ENCODE measurements around the gene PTPRM.

Gene PTPRM

DNA sequence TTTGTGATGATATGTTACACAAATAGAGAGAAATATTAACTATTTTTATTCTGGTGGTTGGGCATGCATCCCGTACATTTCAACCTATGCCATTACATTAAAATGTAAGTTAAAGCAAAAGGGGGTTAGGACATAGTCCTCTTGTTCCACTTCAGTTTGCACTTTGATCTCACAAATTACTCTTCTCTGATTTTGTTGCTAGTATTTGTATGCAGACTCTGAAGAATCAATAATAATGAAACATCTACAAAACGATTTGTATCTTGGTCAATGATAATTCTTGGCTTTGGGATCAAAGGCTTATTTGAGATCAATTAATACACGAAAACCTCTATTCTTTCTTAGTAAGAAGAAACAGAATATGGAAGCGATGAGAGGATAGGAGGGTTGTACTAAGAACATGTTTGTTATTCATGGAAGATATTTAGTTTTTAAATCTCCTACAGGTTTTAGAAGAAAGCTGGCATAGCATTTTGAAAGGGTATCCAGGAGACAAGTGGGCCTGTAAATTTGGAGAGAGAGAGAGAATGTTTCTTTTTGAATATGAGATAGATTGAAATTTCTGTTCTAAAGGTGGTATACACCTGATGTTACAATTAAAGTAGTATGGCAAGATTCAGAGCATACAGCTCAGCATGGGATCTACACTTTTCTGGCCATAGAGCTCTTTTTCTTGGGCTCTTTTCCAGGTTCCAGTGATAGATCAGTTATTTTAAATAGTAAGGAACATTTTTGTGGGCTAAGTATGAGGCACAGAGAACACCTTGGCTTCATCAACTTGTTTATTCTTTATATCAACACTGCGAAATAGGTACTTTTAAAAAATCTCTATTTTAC, 347.9 kb downstream of the PTPRM start:
- no peak for DNase-seq

DNA sequence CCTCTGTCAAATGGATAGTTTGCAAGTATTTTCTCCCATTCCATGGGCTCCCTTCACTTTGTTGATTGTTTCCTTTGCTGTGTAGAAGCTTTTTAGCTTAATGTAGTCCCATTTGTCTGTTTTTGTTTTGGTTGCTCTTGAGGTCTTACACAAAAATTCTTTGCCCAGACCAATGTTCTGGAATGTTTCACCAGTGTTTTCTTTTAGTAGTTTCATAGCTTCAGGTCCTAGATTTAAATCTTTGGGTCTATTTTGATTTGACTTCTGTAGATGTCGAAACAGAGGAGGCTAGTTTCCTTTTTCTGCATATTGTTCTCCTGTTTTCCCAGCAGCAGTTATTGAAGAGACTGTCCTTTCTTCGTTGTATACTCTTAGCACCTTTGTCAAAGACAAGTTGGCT, 351.6 kb downstream of the PTPRM start:
- DNase-seq = no peak

DNA sequence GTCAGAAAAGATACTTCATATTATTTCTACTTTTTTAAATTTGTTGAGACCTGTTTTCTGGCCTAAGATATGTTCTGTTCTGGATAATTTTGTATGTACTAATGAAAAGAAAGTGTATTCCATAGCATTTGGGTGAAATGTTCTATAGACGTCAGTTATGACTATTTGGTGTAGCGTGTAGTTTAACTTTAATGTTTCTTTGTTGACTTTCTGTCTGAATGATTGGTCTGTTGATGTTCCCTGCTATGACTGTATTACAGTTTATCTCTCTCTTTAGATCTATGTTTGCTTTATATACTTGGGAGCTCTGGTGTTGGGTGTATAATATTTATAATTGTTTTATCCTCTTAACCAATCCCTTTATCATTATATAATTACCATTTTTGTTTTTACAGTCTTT, 352.4 kb downstream of the PTPRM start:
- no peak for DNase-seq

DNA sequence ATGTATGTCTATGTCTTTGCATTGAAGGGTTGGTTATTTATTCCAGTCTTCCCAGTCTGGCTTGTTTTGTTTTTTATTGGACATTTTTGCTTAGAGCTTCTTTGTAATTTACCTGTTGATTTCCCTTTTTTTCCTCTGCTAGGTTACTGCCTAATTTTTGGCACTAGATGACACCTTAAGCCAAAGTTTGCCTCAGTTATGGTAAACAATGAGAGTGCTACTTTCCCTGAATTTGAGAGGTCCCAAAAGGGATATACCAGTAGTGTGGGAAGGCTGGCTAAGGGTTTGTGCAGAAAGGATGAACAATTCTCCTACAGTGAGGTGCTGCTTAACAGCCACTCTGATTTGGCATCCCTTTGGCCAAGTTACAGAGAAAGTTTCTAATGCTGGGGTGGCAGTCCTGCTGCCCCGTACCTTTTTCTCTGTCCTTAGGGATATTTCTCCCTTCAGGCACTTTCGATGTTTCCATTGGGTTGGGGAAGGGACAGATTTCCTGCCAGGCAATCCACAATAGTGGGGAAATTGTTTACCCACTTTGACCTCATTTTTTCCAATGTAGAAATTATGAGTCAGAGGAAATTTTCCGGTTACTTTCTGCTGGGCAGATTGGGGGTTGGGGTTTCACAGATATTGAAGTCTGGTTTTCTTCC, 354.9 kb downstream of the PTPRM start:
- no peak for DNase-seq

DNA sequence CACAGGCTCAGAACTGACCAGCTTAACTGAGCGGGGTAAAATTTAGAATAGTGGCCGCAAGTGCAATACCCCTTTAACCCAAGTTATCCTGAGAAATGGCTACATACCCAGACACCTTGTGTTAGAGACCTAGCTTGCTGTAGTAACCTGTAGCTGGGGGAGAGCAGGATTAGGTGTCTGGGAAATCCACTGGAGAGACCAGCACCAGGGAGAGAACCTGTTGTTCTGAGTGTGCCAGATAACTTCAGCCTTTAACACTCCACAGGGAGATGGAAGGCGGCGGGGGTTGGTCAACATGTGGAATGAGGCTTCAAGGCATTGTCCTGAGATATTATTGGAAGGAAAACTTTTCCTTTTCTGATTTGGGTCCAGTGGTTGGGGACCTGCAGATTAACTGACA, 356.0 kb downstream of the PTPRM start:
- DNase-seq = no peak

DNA sequence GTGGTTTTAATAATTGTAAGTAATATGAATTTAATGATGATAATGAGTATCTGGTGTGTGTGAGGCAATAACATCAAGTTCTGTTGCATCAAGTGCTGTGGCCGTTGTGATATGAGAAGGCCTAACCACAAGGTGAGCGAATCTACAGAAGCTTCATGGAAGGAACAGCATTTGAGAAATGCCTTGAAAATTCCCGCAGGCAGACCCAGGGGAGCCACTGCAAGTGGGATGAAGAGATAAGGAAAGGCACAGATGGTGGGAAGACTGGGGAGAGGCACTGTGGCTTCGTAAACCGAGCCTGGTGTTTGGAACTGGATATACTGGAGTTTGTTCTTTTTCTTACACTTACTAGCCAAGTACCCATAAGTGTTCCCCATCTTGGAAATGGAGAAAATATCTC, 357.5 kb downstream of the PTPRM start:
- no peak for DNase-seq

DNA sequence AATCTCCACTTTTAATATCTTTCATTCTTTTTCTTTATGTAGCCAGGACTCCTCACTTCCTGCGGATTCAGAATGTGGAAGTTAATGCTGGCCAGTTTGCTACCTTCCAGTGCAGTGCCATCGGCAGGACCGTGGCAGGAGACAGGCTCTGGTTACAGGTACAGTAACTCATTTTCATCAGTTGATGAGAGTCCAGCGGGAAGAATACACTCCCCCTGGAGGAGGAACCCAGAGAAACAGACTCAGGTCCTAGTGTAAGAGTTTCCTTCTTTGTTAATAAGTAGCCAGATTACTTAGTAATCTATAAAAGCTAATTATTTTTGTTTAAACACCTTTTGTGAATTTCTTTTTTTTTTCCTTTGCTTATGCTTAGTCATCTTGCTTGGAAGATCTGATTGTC, 359.4 kb downstream of the PTPRM start:
- no peak for DNase-seq

DNA sequence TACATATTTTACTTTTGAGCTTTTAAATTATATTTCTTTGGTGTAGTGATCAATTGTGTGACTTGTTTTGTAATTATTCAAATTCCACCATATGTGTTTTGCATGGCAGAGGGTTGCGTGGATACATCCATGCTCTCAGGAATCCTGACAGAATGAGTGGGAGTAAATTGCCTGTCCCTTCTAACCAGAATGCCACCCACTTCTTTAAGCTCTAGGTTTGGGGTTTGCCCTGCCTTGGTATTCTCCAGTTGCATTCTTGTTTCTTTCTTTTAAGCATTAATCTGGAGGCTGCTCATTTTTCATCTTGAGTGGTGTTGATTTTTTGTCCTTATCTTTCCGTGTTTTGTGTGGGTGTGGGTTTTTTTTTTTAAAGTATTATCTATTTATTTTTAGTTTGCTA, 360.0 kb downstream of the PTPRM start:
- DNase-seq = no peak

DNA sequence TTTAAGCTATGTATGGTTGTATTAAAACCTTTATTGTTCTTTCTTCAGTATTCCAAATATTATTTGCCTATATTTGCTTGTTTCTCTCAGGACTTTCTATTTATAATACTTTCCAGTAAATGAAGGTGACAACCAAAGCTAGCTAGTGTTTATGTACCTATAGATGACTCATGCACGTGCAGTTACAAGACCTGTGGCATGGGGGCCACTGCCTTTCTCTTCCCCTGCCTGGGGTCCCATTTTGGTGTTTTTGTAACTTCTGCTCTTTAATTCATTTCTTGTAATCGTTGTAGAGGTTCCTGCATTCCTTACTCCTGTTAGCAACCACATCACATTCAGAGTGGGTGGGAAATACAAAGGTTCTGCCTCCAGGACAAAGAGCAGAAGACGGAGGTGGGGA, 364.6 kb downstream of the PTPRM start:
- DNase-seq = no peak

DNA sequence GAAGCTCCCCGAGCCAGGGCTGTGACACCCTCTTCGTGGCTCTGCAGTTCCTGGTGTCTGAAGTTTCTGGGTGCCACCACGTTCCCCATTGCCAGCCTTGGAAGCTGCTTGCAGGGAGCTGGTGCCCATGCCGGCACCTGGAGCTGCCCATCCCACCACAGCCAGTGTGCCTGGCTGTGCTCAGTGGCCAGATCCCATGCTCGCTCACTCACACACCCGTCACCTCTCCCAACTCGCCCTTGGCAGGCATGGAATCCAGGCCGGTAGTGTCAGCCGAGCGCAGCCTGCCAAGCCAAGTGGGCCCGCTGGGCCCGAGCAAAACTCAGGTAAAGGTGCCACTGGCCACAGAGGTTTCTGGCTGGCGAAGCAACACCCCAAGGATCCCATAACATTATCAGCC, 370.2 kb downstream of the PTPRM start:
- no peak for DNase-seq

DNA sequence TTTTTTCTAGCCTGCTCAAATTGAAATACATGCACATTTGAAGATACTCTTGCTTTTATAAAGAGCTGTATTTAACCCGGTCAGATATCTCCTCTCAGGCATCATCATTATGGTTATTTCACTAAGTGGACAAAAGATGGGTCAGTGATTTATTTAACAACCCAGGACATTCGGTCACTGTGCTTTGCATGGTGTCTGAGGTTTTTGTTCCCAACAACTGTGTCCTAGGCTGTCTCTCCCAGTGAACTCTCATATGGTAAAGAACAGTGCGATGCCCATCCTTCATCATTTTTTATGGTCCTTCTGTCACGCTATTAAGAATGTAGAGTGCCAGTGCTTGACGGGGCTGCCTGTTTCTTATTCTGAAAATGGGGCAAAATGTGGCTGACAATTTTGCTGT, 372.4 kb downstream of the PTPRM start:
- no peak for DNase-seq

DNA sequence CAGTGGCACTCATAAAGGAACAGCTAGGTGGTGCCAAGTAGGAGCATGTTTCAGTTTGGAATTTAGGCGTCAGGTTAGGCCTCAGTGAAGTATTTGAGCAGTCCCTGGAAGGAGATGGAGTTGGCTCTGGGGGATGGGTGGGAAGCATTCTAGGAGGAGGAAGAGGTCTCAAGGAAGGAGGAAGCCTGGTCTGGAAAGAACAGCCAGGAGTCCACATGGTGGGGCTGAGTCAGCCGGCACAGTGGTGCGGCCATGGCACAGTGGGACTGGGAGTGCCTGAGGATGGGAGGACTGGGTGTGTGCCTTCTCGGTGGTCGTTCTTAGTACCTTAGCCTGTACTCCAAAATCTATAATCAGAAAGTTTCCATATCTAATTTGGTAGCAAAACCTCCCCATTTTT, 373.3 kb downstream of the PTPRM start:
- no peak for DNase-seq

DNA sequence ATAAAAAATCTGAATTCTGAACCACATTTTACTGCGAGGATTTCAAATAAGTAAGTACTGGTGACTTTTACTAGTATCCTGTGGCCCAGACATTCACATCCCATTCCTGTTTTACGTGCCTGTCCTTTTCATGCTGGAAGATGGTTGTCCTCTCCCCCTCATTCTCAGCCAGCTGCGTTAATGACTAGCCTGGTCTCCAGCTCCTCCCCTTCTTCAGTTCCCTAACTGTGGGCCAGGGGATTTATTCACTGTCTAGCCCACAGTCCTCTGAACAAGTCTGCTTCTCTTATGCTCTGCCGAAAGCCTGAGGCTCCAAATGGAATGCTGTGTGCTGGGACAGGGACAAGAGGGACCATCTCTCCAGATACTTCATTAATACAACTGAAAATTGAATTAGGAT, 373.9 kb downstream of the PTPRM start:
- DNase-seq = no peak

DNA sequence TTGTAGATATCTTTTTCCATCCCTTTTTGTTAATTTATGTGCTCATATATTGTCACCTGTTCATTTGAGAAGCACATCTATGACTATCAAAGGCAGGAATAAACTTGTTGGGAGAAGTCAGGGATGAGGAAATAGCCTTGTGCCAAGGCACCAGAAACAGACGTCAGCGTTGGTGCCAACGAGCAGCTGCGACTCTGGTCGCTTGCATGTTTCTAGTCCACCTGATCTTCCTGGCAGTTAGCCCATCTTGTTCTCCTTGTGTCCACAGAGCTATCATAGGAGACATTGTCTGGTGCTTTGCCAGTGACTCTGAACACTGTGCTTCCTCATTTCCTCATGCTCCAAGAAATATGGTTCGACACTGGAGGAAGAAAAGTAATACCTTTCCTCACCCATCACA, 374.4 kb downstream of the PTPRM start:
- DNase-seq = no peak

DNA sequence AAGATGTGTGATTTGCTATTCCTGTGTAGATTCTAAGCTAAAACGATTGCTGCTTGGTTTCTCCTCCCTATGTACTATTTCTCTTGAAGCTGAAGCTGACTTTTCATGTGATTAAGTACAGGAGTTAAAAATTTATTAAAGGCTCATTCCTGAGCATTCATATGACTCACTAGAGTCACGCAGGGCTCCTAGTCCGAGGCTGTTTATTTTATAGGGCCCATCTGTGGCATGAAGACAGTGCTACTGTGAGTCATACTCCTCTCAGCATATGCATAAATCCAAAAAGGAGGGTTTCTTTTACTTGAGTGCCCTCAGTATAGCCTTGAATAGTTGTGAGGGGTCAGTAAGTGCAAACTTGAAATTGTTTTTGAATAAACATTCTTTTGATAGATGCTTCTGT, 378.8 kb downstream of the PTPRM start:
- DNase-seq = no peak

DNA sequence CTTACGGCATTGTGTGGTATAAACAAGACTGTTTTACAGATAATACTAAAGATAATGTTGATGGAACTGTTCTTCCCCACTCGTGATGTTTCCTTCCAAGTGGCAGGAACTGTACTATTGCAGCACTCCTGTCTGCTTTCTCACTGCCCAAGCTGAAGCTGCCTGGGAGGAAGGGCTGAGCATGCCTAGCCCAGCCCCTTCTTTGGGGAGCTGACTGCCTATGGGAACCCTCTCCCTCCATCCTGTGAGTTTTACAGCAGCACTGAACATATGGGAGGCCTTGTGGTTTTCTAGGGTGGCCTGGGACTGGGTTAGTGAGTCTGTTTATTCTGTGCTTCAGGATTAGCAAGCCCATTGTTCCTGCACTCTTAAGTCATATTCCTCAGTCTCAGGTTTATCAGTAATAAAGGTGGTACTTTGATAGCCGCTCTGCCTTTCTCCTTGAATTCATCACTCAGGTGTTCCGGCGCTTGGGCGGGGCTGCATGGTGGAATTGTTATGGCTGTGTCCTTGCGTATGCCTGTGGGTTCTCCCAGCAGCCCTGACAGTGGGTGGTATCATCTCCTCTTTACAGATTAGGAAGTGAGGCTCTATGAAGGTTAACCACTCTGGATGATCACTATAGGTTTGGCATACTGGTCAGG, 379.7 kb downstream of the PTPRM start:
- DNase-seq = no peak

DNA sequence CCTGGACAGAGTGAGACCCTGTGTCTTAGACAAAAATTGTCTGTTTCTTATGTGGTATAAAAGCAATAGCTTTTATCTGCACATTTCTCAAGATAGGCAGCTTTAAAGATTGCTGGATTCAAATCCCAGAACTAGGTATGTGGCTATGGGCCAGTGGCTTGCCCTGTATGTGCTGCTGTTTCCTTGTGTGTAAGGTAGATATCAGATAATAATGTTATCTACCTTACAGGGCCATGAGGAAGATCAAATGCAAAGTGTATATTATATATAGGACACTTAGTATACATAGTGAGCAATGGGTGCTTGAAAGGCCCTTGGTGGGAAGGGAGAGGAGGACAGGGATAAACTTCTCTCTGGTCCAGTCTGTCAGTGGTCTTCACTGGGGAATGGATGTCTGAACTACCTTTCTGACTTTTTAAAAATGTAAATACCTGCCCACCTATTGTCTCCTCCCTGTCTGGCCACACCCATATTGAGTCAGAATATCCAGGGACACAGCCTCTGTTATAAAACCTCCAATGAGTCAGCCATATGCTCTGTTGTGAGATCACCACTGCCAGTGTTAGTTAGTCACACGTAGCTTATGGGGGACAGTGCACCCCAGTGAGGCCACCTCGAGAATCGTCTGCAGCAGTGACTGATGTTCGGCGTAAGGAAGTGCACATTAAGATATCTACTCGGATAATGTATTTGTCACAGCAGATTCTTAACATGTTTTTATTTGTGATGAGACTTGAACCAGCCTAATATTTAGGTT, 383.4 kb downstream of the PTPRM start:
- no peak for DNase-seq

DNA sequence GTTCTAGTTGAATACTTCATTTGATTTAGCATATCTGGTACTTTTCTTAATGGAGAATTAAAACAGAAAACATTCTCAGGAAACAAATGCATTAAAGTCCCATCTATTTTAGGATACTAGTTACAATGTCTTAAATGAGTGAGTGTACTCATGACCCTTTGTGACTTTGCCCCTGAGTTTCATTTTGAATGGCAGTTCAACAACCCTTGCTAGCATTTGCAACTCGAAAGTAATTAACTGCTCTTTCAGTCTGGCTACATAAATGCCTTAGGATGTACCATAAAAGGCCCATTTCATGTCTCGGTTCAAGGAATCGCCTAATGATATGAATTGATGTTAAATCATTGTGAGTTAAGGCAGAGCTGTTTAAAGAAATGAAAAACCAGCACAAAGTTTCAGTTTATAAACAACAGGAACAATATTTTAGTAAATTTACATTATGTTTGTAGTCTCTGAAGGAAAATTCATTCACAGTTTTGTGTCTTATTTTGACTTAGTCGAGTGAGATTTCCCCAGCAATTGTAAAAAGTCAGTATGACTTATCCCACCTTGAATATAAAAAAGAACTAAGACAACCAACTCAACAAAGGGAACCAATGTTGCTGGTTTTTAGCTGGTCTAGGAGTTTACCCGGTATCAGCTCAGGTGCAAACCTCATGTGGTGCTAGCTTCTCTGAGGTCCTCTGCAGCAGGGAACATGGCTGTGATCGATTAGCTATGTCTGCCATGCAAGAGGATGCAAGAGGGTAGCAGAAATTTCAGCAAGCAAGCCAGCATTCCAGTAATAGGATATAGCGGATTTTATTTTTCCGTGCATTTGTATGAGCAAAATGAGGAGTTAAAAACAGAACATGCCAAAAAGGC, 386.2 kb downstream of the PTPRM start:
- no peak for DNase-seq

DNA sequence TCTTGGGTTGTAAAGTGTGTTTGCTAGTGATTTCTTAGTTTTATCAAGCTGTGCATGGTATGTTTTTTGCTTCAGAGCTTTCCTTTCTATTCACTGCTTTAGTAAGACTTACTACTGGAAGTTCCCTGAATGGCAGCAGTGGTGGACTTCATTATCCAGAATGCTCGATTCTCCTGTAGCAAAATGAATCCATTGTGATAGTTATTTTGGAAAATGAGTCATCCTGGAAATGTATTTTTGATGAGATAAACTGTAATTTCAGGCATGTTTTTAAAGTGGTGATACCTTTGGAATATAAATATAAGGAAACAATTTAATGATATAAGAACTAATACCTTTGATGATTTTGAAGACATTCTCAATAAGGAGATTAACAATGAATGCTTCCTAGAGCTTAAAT, 387.1 kb downstream of the PTPRM start:
- DNase-seq = no peak

DNA sequence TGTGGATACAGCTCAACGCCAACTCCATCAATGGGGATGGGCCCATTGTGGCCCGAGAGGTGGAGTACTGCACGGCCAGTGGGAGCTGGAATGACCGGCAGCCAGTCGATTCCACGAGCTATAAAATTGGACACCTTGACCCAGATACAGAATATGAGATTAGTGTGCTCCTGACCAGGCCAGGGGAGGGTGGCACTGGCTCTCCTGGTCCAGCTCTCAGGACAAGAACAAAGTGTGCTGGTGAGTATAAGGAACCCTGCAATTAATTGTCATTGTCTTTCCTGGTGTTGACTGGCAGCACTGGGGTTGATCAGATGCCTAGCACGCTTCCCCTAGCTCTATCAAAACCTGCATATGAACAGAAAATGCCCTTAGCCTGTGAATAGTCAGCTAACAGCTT, 388.1 kb downstream of the PTPRM start:
- no peak for DNase-seq

DNA sequence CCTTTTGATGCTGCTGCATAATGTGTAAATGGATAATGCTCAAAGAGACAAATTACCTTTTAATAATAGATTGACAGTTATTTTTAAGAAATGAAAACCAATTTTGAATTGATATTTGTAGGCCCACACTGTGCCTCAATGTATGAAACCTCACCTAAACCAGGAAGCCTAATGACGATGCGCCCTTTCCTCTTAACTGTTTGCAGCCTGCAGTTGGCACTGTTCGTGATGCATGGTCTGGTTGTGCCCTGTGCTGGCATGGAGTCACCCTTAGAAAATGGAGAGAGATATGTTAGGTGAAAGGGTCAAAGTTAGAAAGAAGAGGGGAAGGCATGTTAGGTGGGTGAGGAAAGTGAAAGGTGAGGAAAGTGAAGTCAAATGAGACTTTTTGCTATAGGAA, 390.2 kb downstream of the PTPRM start:
- no peak for DNase-seq

DNA sequence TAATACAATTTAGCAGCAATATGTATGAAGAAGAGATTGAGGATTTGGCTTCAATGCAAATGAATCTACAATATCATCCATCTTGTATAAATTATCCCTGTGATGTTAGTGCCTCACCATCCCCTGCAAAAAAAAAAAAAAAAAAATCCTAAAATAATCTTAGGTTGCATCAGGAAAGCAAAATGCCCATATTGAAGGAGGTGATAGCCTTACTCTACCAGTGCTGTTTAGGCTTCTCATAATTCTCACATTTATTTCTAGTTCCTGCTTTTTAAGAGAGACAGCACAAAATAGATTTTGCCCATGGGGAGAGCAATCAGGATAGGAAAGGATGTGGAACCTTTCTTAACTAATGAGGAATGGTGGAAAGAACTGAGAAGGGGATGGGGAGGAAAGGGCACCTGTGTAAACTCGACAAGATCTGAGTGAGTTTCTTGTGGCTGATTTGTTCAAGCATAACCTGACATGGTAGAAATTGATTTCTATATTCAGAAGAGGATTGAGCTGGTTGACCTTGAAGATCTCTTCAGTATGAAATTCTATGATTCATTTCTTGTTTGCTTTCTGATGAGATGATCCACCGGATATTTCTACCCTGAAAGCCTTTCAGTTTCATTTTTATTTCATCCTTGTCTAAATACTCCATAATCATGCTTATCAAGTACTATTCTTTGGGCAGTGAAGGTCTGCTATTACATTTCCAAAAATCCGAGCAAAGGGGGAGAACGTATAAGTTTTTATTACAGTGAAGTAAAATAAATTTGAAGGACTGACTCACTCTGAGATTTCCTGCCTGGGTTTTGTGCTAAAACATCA, 391.2 kb downstream of the PTPRM start:
- no peak for DNase-seq

Measured in stimulated activated CD4-positive, alpha-beta T cell treated with anti-CD3 and anti-CD28 coated beads, Interleukin-2, amount 100 ng/mL, for 48 hours (primary cell).